Right atrium auricular region (tissue), 2 donors: ENCODE measurements around the gene WFIKKN2. TPM values are rescaled to one million over a fixed set of nuclear protein-coding genes. Genes with fewer than 3 reads are reported as not detected.

Experiments used
- DNase-seq: peaks from one replicate; pipeline ENCODE4 v3.0.0-alpha.2; 2019; ENCODE audit warnings: low spot score
- H3K27ac ChIP-seq, 2 donors: fragments of 200-600 bp; sonication (generic); 1 replicate in 1 of 2; 2 replicates in 1 of 2; pipeline ENCODE4 v1.5.1; 2016 to 2019
- H3K27me3 ChIP-seq, 2 donors: fragments of 200-600 bp; sonication (generic); one replicate each; pipeline versions ENCODE4 v1.5.1 to v1.6.0; 2017 to 2019
- H3K36me3 ChIP-seq: fragments of 200-600 bp; sonication (generic); one replicate; pipeline ENCODE4 v1.5.1; 2016
- H3K4me1 ChIP-seq, 2 donors: fragments of 200-600 bp; sonication (generic); one replicate each; pipeline versions ENCODE4 v1.5.1 to v1.6.0; 2017 to 2019
- H3K4me3 ChIP-seq, 2 donors: fragments of 200-600 bp; sonication (generic); 1 replicate in 1 of 2; 2 replicates in 1 of 2; pipeline ENCODE4 v1.5.1; 2017 to 2019; ENCODE audit warnings: mild to moderate bottlenecking in 1 of 2, moderate library complexity in 1 of 2
- H3K9me3 ChIP-seq, 2 donors: fragments of 200-600 bp; sonication (generic); one replicate each; pipeline ENCODE4 v1.5.1; 2019
- total RNA-seq, 2 donors: library from RNA; depleted of rRNA; stranded (reverse); fragments of >200 nt; gene quantifications; one replicate each; pipeline ENCODE4 v1.1.0, GENCODE V29; 2016
- TF ChIP-seq, protein P1 (sequence below), 2 donors: fragments of 200-600 bp; sonication (generic); IDR thresholded peaks; one replicate each; pipeline ENCODE4 v1.5.1; 2019; ENCODE audit warnings: antibody characterized with exemption in 2 of 2

Gene WFIKKN2
- total RNA-seq, 2 donors from 2014 or later: 0.26 to 0.31 TPM

DNA sequence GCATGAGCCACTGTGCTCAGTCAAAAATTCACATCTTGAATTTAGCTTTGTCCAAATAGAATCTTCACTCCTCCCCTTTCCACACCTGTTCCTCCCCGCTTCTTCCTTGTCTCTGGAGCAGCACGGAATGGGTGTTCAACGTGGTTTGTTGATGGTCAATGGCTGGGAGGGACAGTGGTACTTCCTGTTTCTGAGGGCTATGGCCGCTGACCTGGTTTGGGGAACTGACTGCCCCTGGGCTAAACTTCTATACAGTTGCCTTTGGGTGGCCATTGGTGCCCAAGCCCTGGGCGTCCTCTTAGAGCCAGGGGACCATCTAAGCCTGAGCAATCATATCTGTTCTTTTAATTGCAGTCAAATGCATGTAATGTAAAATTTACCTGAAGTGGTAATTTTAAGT is 19.1 kb upstream of the WFIKKN2 start:
- H3K36me3 ChIP-seq: no peaks in the 10 kb centered on the region
- TF ChIP-seq, protein P1, sequence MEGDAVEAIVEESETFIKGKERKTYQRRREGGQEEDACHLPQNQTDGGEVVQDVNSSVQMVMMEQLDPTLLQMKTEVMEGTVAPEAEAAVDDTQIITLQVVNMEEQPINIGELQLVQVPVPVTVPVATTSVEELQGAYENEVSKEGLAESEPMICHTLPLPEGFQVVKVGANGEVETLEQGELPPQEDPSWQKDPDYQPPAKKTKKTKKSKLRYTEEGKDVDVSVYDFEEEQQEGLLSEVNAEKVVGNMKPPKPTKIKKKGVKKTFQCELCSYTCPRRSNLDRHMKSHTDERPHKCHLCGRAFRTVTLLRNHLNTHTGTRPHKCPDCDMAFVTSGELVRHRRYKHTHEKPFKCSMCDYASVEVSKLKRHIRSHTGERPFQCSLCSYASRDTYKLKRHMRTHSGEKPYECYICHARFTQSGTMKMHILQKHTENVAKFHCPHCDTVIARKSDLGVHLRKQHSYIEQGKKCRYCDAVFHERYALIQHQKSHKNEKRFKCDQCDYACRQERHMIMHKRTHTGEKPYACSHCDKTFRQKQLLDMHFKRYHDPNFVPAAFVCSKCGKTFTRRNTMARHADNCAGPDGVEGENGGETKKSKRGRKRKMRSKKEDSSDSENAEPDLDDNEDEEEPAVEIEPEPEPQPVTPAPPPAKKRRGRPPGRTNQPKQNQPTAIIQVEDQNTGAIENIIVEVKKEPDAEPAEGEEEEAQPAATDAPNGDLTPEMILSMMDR (IDR thresholded peaks at IDR 0.05): no peak
- H3K4me3 ChIP-seq: no peak overlapping the region
- H3K27ac ChIP-seq: no peak overlapping the region
- DNase-seq: no peak
- no peaks in the 10 kb centered on the region for H3K4me1 ChIP-seq
- H3K27me3 ChIP-seq: no peaks in the 10 kb centered on the region
- no peaks in the 10 kb centered on the region for H3K9me3 ChIP-seq

DNA sequence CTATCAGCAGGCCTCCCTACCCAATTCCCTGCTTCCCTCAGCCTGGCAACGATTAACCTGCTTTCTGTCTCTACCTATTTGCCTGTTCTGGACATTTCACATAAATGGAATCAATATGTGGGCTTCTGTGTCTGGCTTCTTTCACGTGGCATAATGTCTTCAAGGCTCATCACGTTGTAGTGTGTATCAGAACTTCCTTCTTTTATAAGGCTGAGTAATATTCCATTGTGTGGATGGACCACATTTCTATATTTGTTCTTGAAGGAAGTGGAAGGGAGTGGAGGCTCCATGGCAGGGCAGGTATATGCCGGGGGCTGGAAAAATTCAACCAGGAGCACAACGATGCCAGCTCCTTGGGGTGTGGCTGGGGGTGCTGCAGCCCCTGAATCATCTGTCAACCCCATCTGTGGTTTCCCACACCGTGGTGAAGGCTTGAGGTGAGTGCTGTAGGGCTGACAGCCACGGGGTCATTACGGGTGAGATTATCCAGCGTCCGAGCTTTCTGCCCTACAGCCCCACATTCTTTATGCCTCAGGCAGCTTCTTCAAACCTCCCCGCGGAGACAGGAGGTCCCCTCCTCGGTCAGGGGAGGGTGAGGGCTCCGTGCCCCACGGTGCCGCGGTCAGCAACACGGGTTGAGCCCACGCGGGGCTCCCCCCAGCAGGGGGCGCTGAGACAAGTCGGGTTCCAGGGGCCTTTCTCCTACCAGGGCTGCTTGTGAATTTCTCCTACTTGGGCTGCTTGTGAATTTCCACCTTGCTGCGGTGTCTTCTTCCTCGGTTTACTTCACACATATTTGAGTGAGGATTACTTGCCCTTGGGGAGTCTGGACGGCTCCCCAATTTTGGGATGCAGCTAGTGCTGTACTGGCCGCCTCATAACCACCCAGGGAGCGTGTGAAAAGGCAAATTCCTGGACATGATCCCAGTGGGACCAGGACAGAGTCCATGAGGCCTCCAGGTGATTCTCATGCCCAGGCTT is 18.3 kb upstream of the WFIKKN2 start:
- Histone ChIP-seq H3K27ac (no peak overlapping the region), H3K4me3 (no peak overlapping the region), H3K4me1 (no peaks in the 10 kb centered on the region), H3K9me3 (no peaks in the 10 kb centered on the region), H3K27me3 (no peaks in the 10 kb centered on the region), H3K36me3 (no peaks in the 10 kb centered on the region)
- DNase-seq: no peak
- TF ChIP-seq, protein P1 (IDR thresholded peaks at IDR 0.05): peak; percentile 78 to 81

DNA sequence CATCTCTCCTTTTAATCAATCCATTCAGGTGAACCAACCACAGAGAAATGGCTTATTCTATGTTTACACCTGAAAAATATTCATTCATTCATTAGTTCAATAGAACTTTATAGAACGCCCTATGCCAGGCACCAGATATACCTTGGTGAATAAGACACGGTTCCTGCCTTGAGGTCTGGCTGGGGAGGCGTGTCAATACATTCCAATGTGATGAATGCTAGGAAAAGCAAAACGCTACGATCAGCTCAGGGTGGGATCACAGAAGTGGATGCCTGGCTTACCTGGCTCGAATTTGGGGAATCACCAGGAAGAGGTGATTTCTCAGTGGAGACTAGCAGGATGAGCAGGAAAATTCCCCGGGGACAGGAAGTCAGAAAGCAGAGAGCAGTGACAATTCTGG is 17.5 kb upstream of the WFIKKN2 start:
- DNase-seq: no peak
- H3K9me3 ChIP-seq: no peaks in the 10 kb centered on the region
- no peaks in the 10 kb centered on the region for H3K27me3 ChIP-seq
- H3K27ac ChIP-seq: no peak overlapping the region
- H3K36me3 ChIP-seq: no peaks in the 10 kb centered on the region
- no peak overlapping the region for H3K4me3 ChIP-seq
- H3K4me1 ChIP-seq: no peaks in the 10 kb centered on the region
- TF ChIP-seq, protein P1 (IDR thresholded peaks at IDR 0.05): no peak

DNA sequence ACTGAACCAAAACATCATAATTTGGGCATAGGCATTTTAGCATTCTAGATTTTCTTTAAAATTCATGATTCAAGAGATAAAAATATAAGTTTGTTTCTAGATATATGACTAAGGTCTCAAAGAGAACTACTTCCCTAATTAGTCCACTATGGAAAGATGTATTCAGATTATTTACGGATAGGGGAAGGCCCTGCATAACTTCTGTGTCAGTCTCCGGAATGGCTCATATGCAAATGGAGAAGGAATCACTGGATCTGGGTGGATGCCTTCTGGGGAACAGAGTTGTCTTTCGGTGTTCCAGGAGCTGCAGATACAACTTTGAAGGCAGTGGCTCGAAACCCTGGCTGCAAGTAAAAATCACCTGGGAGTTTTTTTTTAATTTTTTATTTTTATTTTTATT is 17.1 kb upstream of the WFIKKN2 start:
- H3K4me1 ChIP-seq: no peaks in the 10 kb centered on the region
- no peaks in the 10 kb centered on the region for H3K9me3 ChIP-seq
- H3K4me3 ChIP-seq: no peak overlapping the region
- no peaks in the 10 kb centered on the region for H3K36me3 ChIP-seq
- no peaks in the 10 kb centered on the region for H3K27me3 ChIP-seq
- TF ChIP-seq, protein P1 (IDR thresholded peaks at IDR 0.05): no peak
- no peak overlapping the region for H3K27ac ChIP-seq
- DNase-seq: no peak

DNA sequence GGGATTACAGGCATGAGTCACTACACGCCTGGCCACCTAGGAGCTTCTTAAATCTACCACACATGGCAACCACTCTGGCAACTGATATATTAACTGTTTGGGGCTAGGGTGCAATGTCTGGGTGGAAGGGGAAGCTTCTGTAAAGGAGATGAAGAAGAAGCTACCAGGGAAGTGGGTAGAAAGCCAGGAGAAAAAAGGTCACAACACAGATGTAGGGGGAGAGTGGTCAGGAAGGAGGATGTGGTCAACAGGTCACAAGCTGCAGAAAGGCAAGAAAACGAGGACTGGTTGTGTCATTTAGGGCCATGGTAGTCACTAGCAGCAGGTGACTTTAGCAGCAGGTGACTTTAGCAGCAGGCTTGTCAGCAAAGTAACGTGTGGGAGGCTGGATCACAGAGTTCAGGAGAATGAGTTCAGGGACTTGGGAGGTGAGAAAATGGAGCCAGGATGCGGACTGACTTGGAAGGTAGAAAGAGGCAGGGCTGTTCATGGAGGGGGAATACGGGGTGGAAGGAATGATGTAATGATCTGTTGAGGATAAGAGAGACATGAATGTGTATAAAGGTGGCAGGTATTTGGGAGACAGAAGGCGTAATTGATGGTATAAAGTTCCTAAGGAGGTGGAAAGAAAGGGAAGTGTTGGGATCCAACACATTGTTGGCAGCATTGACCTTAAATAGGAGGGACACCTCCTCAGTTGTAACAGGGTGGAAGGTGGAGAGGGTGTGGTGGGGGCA is 16.3 kb upstream of the WFIKKN2 start:
- Histone ChIP-seq H3K9me3 (no peaks in the 10 kb centered on the region), H3K27ac (no peak overlapping the region), H3K4me1 (no peaks in the 10 kb centered on the region), H3K4me3 (no peak overlapping the region), H3K36me3 (no peaks in the 10 kb centered on the region), H3K27me3 (no peaks in the 10 kb centered on the region)
- DNase-seq: no peak
- TF ChIP-seq, protein P1 (IDR thresholded peaks at IDR 0.05): no peak
